Measurements from ENCODE around the gene DNASE2.

DNASE2 gene

DNA sequence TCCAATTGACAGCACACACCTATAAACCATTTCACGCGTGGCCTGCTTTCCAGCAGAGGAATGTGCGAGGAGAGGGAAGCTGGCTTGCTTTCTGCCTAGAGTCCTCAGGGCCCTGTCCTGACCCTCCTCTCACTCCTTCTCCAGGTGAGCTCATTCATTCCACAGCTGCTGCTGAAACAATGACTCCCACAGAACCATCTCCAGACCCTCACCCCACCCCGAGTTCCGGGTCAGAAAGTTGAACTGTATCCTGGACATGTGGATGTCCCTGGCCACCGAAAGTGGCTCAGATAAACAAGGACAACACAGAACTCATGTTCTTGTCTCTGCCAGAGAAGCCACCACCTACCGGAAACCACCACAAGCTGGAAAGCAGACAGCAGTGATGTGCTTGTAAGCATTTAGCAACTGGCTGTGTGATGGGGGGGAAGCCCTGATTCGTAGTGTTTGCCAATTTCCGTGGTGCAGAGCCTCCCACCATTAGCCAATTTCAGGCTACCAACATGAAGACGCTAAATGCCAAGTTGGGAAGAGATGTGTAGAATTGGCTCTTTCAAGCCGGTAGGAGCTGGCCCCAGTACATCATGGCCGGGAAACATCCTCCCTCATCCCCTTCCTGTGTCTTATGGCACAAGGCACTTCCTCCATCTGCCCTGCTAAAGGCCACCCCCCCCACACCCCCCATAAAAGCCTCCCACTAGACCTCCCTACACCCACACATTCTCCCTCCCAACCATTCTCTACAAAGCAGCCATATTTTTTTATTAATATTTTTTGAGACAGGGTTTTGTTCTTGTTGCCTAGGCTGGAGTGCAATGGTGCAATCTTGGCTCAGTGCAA is 32.8 kb upstream of the DNASE2 start:
- TF ChIP-seq, protein P1, sequence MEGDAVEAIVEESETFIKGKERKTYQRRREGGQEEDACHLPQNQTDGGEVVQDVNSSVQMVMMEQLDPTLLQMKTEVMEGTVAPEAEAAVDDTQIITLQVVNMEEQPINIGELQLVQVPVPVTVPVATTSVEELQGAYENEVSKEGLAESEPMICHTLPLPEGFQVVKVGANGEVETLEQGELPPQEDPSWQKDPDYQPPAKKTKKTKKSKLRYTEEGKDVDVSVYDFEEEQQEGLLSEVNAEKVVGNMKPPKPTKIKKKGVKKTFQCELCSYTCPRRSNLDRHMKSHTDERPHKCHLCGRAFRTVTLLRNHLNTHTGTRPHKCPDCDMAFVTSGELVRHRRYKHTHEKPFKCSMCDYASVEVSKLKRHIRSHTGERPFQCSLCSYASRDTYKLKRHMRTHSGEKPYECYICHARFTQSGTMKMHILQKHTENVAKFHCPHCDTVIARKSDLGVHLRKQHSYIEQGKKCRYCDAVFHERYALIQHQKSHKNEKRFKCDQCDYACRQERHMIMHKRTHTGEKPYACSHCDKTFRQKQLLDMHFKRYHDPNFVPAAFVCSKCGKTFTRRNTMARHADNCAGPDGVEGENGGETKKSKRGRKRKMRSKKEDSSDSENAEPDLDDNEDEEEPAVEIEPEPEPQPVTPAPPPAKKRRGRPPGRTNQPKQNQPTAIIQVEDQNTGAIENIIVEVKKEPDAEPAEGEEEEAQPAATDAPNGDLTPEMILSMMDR (IDR thresholded peaks at IDR 0.05; ENCODE audit: low read depth, low read length, missing control alignments): no peak
- H3K4me3 ChIP-seq (replicated peaks; ENCODE audit: low read depth, low read length): no peak overlapping the region
- no peak for DNase-seq (ENCODE audit: extremely low read depth, low read depth)

DNA sequence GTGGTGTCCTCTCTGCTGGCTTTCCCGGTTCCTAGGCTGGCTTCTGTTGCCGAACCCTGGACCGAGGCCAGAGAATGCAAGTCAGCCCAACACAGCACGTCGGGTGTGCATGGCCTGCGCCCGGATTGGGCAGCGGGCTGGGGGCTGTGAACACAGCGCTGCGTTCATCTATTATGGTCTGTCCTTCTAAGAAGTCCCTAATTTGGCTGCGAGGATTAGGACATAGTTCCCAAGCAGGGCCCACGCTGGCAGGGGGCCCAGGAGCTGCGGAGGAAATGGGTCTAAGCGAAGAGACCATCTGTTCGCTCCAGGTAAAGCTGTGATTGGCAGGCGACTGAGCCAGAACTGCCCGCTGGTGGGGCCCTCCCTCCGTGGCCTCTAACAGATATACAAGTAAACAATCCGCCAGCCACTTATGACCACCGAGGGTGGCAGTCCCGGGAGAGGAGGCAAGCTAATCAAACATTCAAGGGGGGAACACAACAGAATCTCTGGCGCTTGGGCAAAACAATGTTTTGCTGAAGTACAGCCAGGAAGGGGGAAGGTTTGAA is 31.8 kb upstream of the DNASE2 start:
- TF ChIP-seq, protein P1 (IDR thresholded peaks at IDR 0.05; ENCODE audit: low read depth, low read length, missing control alignments): no peak
- H3K4me3 ChIP-seq (replicated peaks; ENCODE audit: low read depth, low read length): no peak overlapping the region
- no peak for DNase-seq (ENCODE audit: extremely low read depth, low read depth)

DNA sequence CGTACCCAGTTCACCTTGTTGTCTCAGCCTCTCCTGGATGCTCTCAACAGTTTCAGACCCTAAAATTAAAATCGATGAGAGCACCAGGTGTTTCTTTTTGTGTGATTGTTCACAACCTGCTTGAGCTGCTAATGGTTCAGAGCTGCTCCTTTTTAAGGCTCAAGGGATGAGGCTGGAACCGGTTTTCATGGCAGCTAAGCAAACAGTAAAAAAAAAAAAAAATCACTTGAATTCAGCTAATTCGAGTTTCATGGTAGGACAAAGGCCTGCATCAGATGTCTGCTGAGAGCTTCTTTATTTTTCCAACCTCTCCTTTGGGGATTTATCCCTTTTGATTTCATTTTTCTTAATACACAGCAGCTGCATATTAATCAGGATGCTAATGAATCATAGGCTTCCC is 31.3 kb upstream of the DNASE2 start:
- DNase-seq (ENCODE audit: extremely low read depth, low read depth): no peak
- TF ChIP-seq, protein P1 (IDR thresholded peaks at IDR 0.05; ENCODE audit: low read depth, low read length, missing control alignments): no peak
- no peak overlapping the region for H3K4me3 ChIP-seq (replicated peaks; ENCODE audit: low read depth, low read length)

DNA sequence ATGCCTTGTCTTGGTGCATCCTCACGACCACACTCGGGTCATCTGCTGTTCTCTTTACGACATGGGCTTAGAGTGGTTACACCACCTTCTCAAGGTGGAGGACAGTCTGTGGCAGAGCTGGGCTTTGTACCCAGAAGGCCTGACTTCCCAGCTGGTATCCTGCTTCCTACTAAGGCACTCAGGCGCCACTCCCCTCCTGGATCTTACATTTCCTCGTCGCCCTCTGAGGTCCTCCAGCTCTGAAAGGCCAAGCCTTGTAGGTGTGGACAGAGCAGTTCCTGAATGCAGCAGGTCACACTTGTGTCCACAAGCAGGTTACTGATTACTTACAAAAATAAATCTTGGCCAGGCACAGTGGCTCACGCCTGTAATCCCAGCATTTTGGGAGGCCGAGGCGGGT is 25.9 kb upstream of the DNASE2 start:
- DNase-seq (ENCODE audit: extremely low read depth, low read depth): no peak
- TF ChIP-seq, protein P1 (IDR thresholded peaks at IDR 0.05; ENCODE audit: low read depth, low read length, missing control alignments): no peak
- no peak overlapping the region for H3K4me3 ChIP-seq (replicated peaks; ENCODE audit: low read depth, low read length)

DNA sequence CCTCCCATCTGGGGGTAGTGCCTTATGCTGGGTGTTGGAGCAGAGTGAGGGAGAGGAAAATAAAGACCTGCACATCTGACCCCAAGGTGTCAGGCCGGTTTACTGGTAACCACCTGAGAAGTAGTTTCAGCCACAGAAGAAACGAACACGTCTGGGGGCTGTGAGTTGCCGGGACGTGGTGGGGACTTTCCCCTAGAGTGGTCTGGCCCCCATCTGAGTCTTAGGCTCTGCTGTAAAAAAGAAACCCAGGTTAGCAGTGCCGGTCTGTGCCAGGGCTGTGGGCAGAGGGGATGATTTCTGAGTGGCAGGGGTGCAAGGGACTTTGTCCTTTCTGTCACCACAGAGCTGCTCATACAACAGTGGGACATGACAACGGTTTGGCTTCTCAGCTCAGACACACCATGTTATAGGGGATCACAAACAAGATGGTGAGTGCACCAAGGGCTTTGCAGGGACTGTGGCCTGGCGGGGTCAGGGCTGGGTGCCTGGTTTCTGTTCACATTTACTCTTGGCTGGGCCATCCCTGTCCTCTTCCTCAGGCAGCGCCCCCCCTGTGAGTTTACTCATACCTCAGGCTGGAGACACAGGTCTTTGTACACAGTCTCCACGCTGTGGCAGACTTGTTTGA is 18.8 kb upstream of the DNASE2 start:
- DNase-seq (ENCODE audit: extremely low read depth, low read depth): no peak
- TF ChIP-seq, protein P1 (IDR thresholded peaks at IDR 0.05; ENCODE audit: low read depth, low read length, missing control alignments): no peak
- no peak overlapping the region for H3K4me3 ChIP-seq (replicated peaks; ENCODE audit: low read depth, low read length)

DNA sequence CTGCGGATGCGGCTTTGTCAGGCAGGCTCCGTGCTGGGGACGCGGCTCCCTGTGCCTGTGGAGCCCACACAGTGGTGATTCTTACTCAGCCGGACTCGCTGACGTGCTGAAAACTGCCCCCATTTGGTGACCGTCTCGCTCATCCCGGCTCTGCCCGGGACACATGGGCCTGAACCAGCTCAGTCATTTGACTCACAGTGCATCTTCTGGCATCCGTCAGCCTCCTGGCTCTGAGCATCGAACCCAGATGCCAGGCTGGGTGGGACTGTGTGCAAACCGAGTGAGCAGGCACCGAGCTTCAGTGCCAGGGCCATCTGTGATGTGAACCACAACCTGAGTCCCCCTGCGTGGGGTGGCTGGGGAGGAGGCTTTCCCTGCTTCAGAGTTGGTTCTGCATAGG is 15.2 kb upstream of the DNASE2 start:
- TF ChIP-seq, protein P1 (IDR thresholded peaks at IDR 0.05; ENCODE audit: low read depth, low read length, missing control alignments): no peak
- no peak for DNase-seq (ENCODE audit: extremely low read depth, low read depth)
- no peak overlapping the region for H3K4me3 ChIP-seq (replicated peaks; ENCODE audit: low read depth, low read length)
